GM23338 (cell line): ENCODE measurements around the gene CNDP2.

Source experiments
- CREB1 ChIP-seq: fragments of 250-450 bp; sonication (Bioruptor Pico); IDR thresholded peaks from 2 replicates; pipeline ENCODE4 v1.5.0; 2020; ENCODE audit warnings: low read depth, mild to moderate bottlenecking, moderate library complexity
- EZH2 ChIP-seq: fragments of 200-600 bp; sonication (generic); IDR thresholded peaks from one replicate; pipeline ENCODE4 v1.8.0; 2017; ENCODE audit warnings: antibody characterized with exemption, mild to moderate bottlenecking, low read depth; ENCODE audit not compliant: unreplicated experiment
- EZH2phosphoT487 ChIP-seq: fragments of 200-600 bp; sonication (generic); IDR thresholded peaks from one replicate; pipeline ENCODE4 v1.8.1; 2018; ENCODE audit warnings: antibody characterized with exemption; ENCODE audit not compliant: unreplicated experiment
- POLR2AphosphoS5 ChIP-seq: IDR thresholded peaks from 2 replicates; pipeline ENCODE4 v1.6.1; 2016; ENCODE audit warnings: antibody characterized with exemption, low read depth
- ZNF114 ChIP-seq: fragments of 250-450 bp; sonication (Bioruptor Pico); IDR thresholded peaks from 2 replicates; pipeline ENCODE4 v1.5.0; 2020; ENCODE audit warnings: mild to moderate bottlenecking, moderate library complexity
- TF ChIP-seq, protein P1 (sequence below), 2 experiments: fragments of 200-600 bp in 1 of 2; sonication (generic) in 1 of 2; conservative IDR thresholded peaks; 2 replicates each; pipeline versions ENCODE4 v1.5.1 to v1.6.1; 2016 to 2017; ENCODE audit warnings: antibody characterized with exemption in 2 of 2, low read depth in 2 of 2, mild to moderate bottlenecking in 2 of 2, moderate library complexity in 1 of 2
- TF ChIP-seq, protein P2 (sequence below): IDR thresholded peaks from one replicate; pipeline ENCODE4 v1.6.1; 2018; ENCODE audit warnings: antibody characterized with exemption; ENCODE audit not compliant: unreplicated experiment
- TF ChIP-seq, protein P3 (sequence below): IDR thresholded peaks from 2 replicates; pipeline ENCODE4 v1.6.1; 2016; ENCODE audit warnings: antibody characterized with exemption

DNA sequence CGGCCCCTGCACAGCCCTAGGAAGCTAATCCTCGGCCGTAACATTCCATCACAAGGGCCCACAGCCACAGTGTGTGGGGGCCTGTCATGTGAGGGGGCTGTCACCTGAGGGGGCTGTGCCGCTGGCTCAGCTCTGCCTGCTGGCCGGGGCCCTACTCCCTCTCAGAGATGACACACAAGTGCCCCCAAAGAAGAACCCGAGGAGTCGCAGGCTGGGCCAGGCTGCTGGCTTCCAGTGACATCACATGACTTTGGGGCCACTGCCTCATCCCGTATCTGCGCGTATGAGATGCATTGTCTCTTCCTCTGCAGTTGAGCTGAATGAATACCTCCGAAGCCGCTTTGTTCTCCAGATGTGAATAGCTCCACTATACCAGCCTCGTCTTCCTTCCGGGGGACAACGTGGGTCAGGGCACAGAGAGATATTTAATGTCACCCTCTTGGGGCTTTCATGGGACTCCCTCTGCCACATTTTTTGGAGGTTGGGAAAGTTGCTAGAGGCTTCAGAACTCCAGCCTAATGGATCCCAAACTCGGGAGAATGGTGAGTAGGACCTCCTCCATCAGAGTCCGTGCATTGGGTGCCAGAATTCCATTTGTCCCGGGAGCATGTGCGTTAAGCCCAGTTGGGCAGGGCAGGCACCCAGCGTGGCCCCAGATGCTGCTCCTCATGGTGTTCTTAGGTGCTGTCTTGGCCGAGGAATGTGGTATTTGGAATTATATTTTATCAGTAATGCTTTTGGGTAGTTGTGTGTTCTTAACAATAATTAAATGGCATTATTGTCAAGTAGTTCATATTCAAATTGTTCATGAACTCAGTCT, 38.2 kb downstream of the CNDP2 start, which contains the start of gene CNDP1:
- TF ChIP-seq, protein P1, sequence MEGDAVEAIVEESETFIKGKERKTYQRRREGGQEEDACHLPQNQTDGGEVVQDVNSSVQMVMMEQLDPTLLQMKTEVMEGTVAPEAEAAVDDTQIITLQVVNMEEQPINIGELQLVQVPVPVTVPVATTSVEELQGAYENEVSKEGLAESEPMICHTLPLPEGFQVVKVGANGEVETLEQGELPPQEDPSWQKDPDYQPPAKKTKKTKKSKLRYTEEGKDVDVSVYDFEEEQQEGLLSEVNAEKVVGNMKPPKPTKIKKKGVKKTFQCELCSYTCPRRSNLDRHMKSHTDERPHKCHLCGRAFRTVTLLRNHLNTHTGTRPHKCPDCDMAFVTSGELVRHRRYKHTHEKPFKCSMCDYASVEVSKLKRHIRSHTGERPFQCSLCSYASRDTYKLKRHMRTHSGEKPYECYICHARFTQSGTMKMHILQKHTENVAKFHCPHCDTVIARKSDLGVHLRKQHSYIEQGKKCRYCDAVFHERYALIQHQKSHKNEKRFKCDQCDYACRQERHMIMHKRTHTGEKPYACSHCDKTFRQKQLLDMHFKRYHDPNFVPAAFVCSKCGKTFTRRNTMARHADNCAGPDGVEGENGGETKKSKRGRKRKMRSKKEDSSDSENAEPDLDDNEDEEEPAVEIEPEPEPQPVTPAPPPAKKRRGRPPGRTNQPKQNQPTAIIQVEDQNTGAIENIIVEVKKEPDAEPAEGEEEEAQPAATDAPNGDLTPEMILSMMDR (conservative IDR thresholded peaks at IDR 0.05; ENCODE audit: low read depth in 2 of 2), result no peak
- TF ChIP-seq POLR2AphosphoS5, result no peak
- no peak for TF ChIP-seq EZH2
- TF ChIP-seq CREB1 (CRISPR knock-in tag), result no peak
- TF ChIP-seq, protein P2, sequence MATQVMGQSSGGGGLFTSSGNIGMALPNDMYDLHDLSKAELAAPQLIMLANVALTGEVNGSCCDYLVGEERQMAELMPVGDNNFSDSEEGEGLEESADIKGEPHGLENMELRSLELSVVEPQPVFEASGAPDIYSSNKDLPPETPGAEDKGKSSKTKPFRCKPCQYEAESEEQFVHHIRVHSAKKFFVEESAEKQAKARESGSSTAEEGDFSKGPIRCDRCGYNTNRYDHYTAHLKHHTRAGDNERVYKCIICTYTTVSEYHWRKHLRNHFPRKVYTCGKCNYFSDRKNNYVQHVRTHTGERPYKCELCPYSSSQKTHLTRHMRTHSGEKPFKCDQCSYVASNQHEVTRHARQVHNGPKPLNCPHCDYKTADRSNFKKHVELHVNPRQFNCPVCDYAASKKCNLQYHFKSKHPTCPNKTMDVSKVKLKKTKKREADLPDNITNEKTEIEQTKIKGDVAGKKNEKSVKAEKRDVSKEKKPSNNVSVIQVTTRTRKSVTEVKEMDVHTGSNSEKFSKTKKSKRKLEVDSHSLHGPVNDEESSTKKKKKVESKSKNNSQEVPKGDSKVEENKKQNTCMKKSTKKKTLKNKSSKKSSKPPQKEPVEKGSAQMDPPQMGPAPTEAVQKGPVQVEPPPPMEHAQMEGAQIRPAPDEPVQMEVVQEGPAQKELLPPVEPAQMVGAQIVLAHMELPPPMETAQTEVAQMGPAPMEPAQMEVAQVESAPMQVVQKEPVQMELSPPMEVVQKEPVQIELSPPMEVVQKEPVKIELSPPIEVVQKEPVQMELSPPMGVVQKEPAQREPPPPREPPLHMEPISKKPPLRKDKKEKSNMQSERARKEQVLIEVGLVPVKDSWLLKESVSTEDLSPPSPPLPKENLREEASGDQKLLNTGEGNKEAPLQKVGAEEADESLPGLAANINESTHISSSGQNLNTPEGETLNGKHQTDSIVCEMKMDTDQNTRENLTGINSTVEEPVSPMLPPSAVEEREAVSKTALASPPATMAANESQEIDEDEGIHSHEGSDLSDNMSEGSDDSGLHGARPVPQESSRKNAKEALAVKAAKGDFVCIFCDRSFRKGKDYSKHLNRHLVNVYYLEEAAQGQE, result no peak
- TF ChIP-seq EZH2phosphoT487, result no peak
- TF ChIP-seq ZNF114 (CRISPR knock-in tag), result no peak
- TF ChIP-seq, protein P3, sequence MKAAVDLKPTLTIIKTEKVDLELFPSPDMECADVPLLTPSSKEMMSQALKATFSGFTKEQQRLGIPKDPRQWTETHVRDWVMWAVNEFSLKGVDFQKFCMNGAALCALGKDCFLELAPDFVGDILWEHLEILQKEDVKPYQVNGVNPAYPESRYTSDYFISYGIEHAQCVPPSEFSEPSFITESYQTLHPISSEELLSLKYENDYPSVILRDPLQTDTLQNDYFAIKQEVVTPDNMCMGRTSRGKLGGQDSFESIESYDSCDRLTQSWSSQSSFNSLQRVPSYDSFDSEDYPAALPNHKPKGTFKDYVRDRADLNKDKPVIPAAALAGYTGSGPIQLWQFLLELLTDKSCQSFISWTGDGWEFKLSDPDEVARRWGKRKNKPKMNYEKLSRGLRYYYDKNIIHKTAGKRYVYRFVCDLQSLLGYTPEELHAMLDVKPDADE, result no peak
